Sigmoid colon (tissue), 7 donors: ENCODE results near the gene HSF4. TPM values are rescaled to one million over a fixed set of nuclear protein-coding genes. Genes with fewer than 3 reads are reported as not detected.

Source experiments
- DNase-seq: peaks from one replicate; pipeline ENCODE4 v3.0.0-alpha.2; 2019
- H3K27ac ChIP-seq, 4 donors: fragments of 200-600 bp; sonication (generic); one replicate each; pipeline ENCODE4 v1.5.1; 2016 to 2019; ENCODE audit warnings: mild to moderate bottlenecking in 1 of 4
- H3K27me3 ChIP-seq, 3 donors: fragments of 200-600 bp; sonication (generic); one replicate each; pipeline ENCODE4 v1.5.1; 2019; ENCODE audit warnings: mild to moderate bottlenecking in 1 of 3
- H3K36me3 ChIP-seq, 4 donors: fragments of 200-600 bp; sonication (generic); one replicate each; pipeline ENCODE4 v1.5.1; 2016 to 2019
- H3K4me1 ChIP-seq, 4 donors: fragments of 200-600 bp; sonication (generic); one replicate each; pipeline ENCODE4 v1.5.1; 2017 to 2019
- H3K4me3 ChIP-seq, 4 donors: fragments of 200-600 bp; sonication (generic); one replicate each; pipeline ENCODE4 v1.5.1; 2017 to 2019; ENCODE audit warnings: mild to moderate bottlenecking in 2 of 4, moderate library complexity in 1 of 4
- H3K9me3 ChIP-seq, 4 donors: fragments of 200-600 bp in 3 of 4; sonication (generic) in 3 of 4; one replicate each; pipeline versions ENCODE4 v1.5.1 to v1.6.1; 2013 to 2019
- EP300 ChIP-seq, 4 donors: sonication (generic); formaldehyde crosslinking; IDR thresholded peaks; one replicate each; pipeline ENCODE4 v1.6.1; 2017; ENCODE audit warnings: antibody characterized with exemption in 4 of 4
- POLR2A ChIP-seq, 2 donors: fragments of 450-650 bp; IDR thresholded peaks; one replicate each; pipeline ENCODE4 v1.6.1; 2016; ENCODE audit warnings: antibody characterized with exemption in 2 of 2, mild to moderate bottlenecking in 2 of 2, moderate library complexity in 2 of 2
- POLR2AphosphoS5 ChIP-seq, 4 donors: sonication (generic); formaldehyde crosslinking; IDR thresholded peaks; one replicate each; pipeline ENCODE4 v1.6.1; 2017; ENCODE audit warnings: antibody characterized with exemption in 4 of 4
- WGBS, 2 donors: extraction: QIAGEN DNeasy Blood & Tissue Kit; methylation state at CpG; one replicate each; pipeline ENCODE4 v1.1.7; 2013; 5-methylcytosine and 5-hydroxymethylcytosine counted together
- intact Hi-C: fragments of 100-400 bp; cut with DNase I; formaldehyde crosslinking; loops from one replicate; pipeline ENCODE4 v1.15.1; 2023
- polyA plus RNA-seq, 3 donors: library from polyadenylated mRNA; stranded (reverse); fragments of 200-250 nt; gene quantifications; one replicate each; pipeline ENCODE4 v1.2.3, GENCODE V29; 2013
- total RNA-seq, 4 donors: library from RNA; depleted of rRNA; stranded (reverse); fragments of >200 nt; gene quantifications; one replicate each; pipeline ENCODE4 v1.1.0, GENCODE V29; 2016
- TF ChIP-seq, protein P1 (sequence below), 4 experiments: fragments of 450-650 bp in 3 of 4; fragments of 200-600 bp in 1 of 4; IDR thresholded peaks; one replicate each; pipeline ENCODE4 v1.5.1; 2016 to 2019; ENCODE audit warnings: antibody characterized with exemption in 4 of 4, mild to moderate bottlenecking in 3 of 4, moderate library complexity in 2 of 4
- donor health status: healthy with polysubstance abuse.
- donor health status: Bipolar disorder and iron deficiency.
- donor health status: healthy.

HSF4 gene
- total and polyA plus RNA-seq, 7 donors: 1.2 to 109 (median 21.2) TPM

- Histone ChIP-seq H3K9me3 (no peaks in the 10 kb centered on the region), H3K27me3 (no peaks in the 10 kb centered on the region), H3K4me1 (peaks cover 1 to 36% (median 35%) of the 10 kb centered on the region in 4 donors), H3K36me3 (peaks cover 0 to 1% (median 0%) of the 10 kb centered on the region in 4 donors), H3K4me3 (no peak overlapping the region), H3K27ac (no peak overlapping the region)
- intact Hi-C loops: no loop called here
- 82 to 86% methylated on average over 4 of the region's 4 CpGs for WGBS, 2 donors
- TF ChIP-seq, protein P1, sequence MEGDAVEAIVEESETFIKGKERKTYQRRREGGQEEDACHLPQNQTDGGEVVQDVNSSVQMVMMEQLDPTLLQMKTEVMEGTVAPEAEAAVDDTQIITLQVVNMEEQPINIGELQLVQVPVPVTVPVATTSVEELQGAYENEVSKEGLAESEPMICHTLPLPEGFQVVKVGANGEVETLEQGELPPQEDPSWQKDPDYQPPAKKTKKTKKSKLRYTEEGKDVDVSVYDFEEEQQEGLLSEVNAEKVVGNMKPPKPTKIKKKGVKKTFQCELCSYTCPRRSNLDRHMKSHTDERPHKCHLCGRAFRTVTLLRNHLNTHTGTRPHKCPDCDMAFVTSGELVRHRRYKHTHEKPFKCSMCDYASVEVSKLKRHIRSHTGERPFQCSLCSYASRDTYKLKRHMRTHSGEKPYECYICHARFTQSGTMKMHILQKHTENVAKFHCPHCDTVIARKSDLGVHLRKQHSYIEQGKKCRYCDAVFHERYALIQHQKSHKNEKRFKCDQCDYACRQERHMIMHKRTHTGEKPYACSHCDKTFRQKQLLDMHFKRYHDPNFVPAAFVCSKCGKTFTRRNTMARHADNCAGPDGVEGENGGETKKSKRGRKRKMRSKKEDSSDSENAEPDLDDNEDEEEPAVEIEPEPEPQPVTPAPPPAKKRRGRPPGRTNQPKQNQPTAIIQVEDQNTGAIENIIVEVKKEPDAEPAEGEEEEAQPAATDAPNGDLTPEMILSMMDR (IDR thresholded peaks at IDR 0.05): no peak
- TF ChIP-seq EP300 (IDR thresholded peaks at IDR 0.05): no peak
- TF ChIP-seq POLR2A (IDR thresholded peaks at IDR 0.05): no peak
- TF ChIP-seq POLR2AphosphoS5 (IDR thresholded peaks at IDR 0.05): no peak
- no peak for DNase-seq
These were observed 23.8 kb downstream of the HSF4 start for GRCh38 chr16:67188323-67188722.

GRCh38 chr16:67188798-67189197, 24.3 kb downstream of the HSF4 start:
- TF ChIP-seq POLR2AphosphoS5 (IDR thresholded peaks at IDR 0.05) (no peak), POLR2A (IDR thresholded peaks at IDR 0.05) (no peak)
- no peaks in the 10 kb centered on the region for H3K9me3 ChIP-seq
- no peaks in the 10 kb centered on the region for H3K27me3 ChIP-seq
- no peak for DNase-seq
- H3K4me1 ChIP-seq: peaks cover 1 to 40% (median 39%) of the 10 kb centered on the region in 4 donors
- H3K36me3 ChIP-seq: peaks cover 0 to 6% (median 0%) of the 10 kb centered on the region in 4 donors
- no peak overlapping the region for H3K4me3 ChIP-seq
- 93 to 94% methylated on average over 15 of the region's 15 CpGs for WGBS, 2 donors
- H3K27ac ChIP-seq: no peak overlapping the region
- intact Hi-C loops: no loop called here

GRCh38 chr16:67190041-67190440, 25.5 kb downstream of the HSF4 start, which contains the start of gene EXOC3L1:
TSS of gene EXOC3L1 (minus strand) at chr16:67190136. CDS start at chr16:67189676, 460 bp downstream.
- Histone ChIP-seq H3K4me1 (peaks cover 1 to 37% (median 34%) of the 10 kb centered on the region in 4 donors), H3K36me3 (peaks cover 8 to 19% (median 11%) of the 10 kb centered on the region in 4 donors), H3K27ac (no peak within 1 kb of the TSS), H3K27me3 (no peaks in the 10 kb centered on the region), H3K4me3 (no peak within 1 kb of the TSS), H3K9me3 (no peaks in the 10 kb centered on the region)
- no peak for TF ChIP-seq POLR2AphosphoS5 (IDR thresholded peaks at IDR 0.05)
- TF ChIP-seq, protein P1 (IDR thresholded peaks at IDR 0.05): no peak
- TF ChIP-seq POLR2A (IDR thresholded peaks at IDR 0.05): no peak
- TF ChIP-seq EP300 (IDR thresholded peaks at IDR 0.05): no peak
- DNase-seq: no peak
- WGBS, 2 donors: 37 to 51% methylated on average over 6 of the region's 6 CpGs
- intact Hi-C loops: no loop called here

DNA sequence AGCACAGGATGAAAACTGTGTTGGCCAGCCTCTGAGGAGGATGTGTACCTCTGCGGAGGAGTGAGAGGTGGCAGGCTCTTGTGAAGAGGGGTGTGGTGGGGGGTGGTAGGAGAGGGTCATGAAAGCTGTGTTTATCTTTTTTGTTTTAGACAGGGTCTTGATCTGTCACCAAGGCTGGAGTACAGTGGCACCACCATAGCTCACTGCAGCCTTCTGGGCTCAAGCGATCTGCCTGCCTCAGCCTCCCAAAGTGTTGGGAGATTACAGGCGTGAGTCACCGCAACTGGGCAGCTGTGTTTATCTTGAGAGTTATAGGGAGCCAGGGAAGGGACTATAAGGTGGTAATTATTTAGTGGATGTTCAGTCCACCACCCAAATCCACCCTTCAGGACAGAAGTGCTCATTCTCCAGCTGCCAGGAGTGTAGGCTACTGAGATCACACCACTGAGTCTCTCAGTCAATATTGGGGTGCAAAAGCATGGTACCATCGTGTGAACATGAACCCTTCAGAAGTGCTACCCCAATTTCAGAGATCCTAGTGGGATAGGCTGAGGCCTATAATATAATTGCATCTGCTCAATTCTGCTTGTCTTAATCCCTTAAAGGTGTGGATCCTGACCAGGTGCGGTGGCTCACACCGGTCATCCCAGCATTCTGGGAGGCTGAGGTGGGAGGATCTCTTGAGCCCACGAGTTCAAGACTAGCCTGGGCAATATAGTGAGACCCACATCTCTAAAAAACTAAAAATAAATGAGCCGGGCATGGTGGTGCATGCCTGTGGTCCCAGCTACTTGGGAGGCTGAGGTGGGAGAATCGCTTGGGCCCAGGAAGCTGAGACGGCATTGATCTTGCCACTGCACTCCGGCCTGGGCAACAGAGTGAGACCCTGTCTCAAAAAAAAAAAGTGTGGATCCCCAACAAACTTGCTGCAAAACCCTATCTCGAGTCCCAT, 26.2 kb downstream of the HSF4 start:
- intact Hi-C loops: no loop called here
- Histone ChIP-seq H3K4me1 (peaks cover 1 to 30% (median 28%) of the 10 kb centered on the region in 4 donors), H3K9me3 (no peaks in the 10 kb centered on the region), H3K27ac (no peak overlapping the region), H3K36me3 (peaks cover 14 to 25% (median 17%) of the 10 kb centered on the region in 4 donors), H3K4me3 (no peak overlapping the region), H3K27me3 (no peaks in the 10 kb centered on the region)
- WGBS, 2 donors: 68 to 82% methylated on average over 13 of the region's 13 CpGs
- TF ChIP-seq POLR2A (IDR thresholded peaks at IDR 0.05) (no peak), EP300 (IDR thresholded peaks at IDR 0.05) (no peak)
- no peak for DNase-seq

DNA sequence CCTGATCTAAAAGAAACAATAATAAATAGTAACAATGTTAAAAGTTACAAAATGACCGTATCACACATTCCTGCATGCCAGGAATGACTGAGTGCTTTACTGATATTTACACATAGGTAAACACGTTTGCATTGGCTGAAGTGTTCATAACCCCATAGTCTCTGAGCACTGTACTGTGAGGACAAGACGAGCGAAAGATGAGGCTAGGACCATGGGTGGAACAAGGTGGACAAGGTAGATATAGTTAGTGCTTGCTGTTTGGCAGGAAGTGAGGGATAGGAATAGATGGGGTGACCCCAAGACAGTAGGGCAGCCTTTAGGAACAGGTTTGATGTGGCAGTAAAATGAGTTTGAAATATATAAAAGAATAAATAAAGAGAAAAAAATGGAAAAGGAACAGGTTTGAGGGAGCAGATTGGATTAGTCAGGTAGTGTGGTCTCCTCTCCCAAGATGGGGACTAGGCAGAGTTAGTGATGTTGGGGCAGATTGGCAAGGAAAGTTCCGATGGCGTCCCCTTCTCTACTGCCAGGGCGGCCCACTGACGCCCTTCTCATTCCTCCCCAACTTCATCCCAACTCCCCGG, 27.0 kb downstream of the HSF4 start:
- no peaks in the 10 kb centered on the region for H3K27me3 ChIP-seq
- intact Hi-C loops: no loop called here
- H3K9me3 ChIP-seq: no peaks in the 10 kb centered on the region
- peaks cover 22 to 33% (median 24%) of the 10 kb centered on the region in 4 donors for H3K36me3 ChIP-seq
- peaks cover 1 to 27% (median 25%) of the 10 kb centered on the region in 4 donors for H3K4me1 ChIP-seq
- peak overlapping the region in 1 of 4 donors; percentile 72 for H3K27ac ChIP-seq
- TF ChIP-seq POLR2AphosphoS5 (IDR thresholded peaks at IDR 0.05): no peak
- TF ChIP-seq, protein P1 (IDR thresholded peaks at IDR 0.05): no peak
- TF ChIP-seq EP300 (IDR thresholded peaks at IDR 0.05): no peak
- TF ChIP-seq POLR2A (IDR thresholded peaks at IDR 0.05): no peak
- no peak for DNase-seq
- peak overlapping the region in 3 of 4 donors; percentile 83 to 93 (median 92) for H3K4me3 ChIP-seq
- WGBS, 2 donors: 21 to 31% methylated on average over 9 of the region's 9 CpGs
